Fibroblast of lung (primary cell): ENCODE data around the gene MAML3.

ENCODE experiments used
- EZH2 ChIP-seq: IDR thresholded peaks from 2 replicates; pipeline ENCODE4 v1.5.1; 2012; ENCODE audit warnings: low read length, control low read depth, mild to moderate bottlenecking; ENCODE audit errors: missing control alignments
- TF ChIP-seq, protein P1 (sequence below), 2 donors: IDR thresholded peaks in 1 of 2; conservative IDR thresholded peaks in 1 of 2; 1 replicate in 1 of 2; 2 replicates in 1 of 2; pipeline ENCODE4 v1.5.1; 2011 to 2012; ENCODE audit warnings: low read length in 2 of 2, control low read depth in 1 of 2, inconsistent platforms in 1 of 2, low read depth in 1 of 2, mild to moderate bottlenecking in 1 of 2

- TF ChIP-seq, protein P1, sequence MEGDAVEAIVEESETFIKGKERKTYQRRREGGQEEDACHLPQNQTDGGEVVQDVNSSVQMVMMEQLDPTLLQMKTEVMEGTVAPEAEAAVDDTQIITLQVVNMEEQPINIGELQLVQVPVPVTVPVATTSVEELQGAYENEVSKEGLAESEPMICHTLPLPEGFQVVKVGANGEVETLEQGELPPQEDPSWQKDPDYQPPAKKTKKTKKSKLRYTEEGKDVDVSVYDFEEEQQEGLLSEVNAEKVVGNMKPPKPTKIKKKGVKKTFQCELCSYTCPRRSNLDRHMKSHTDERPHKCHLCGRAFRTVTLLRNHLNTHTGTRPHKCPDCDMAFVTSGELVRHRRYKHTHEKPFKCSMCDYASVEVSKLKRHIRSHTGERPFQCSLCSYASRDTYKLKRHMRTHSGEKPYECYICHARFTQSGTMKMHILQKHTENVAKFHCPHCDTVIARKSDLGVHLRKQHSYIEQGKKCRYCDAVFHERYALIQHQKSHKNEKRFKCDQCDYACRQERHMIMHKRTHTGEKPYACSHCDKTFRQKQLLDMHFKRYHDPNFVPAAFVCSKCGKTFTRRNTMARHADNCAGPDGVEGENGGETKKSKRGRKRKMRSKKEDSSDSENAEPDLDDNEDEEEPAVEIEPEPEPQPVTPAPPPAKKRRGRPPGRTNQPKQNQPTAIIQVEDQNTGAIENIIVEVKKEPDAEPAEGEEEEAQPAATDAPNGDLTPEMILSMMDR (conservative IDR thresholded peaks at IDR 0.05 in 1 of 2, IDR thresholded peaks at IDR 0.05 in 1 of 2; ENCODE audit: low read depth in 1 of 2, low read length in 2 of 2): no peak
- no peak for TF ChIP-seq EZH2
Observed at GRCh38 chr4:139694522-139695107, 459.4 kb downstream of the MAML3 start.
